ENCODE data around the gene RANBP2.

GRCh38 chr2:108787216-108787541 lies 67.9 kb downstream of the RANBP2 start:
- TF ChIP-seq CTCF (IDR thresholded peaks at IDR 0.05) (no peak), POLR2A (IDR thresholded peaks at IDR 0.05) (no peak)
